OCI-LY1 (cell line): ENCODE results near the gene SUSD3.

Source experiments
- EZH2 ChIP-seq: fragments of 200-600 bp; sonication (generic), shearing (Covaris generic); IDR thresholded peaks from 2 replicates; pipeline ENCODE4 v1.8.0; 2017; ENCODE audit warnings: borderline replicate concordance, mixed run types, mild to moderate bottlenecking, antibody characterized with exemption, low read length, moderate library complexity, mixed read lengths
- TF ChIP-seq, protein P1 (sequence below): fragments of 200-600 bp; sonication (generic), shearing (Covaris generic); IDR thresholded peaks from 2 replicates; pipeline ENCODE4 v1.5.1; 2017; ENCODE audit warnings: mild to moderate bottlenecking, antibody characterized with exemption, low read length, moderate library complexity, mixed read lengths

DNA sequence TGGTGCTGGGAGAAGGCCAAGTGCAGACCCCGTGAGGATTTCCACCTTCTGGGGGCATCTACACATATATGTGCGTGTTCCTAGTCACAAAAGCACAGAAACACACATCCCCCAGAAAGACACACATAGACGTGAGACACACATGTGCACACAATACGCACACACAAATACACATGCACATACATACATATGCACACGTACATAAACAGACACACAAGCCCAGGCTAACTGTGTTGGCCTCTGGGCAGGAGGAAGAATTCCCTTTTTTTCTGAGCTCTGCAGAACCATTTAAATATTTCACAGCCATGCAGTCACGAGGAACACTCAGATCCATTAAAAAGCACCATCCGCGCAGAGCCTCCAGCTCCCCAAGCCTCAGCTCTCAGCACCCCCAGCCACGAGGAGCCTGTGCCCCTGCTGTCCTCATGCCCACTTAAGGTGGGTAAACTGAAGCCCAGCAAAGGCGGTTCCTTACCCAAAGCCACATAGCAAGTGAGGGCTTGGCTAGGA, 70.3 kb downstream of the SUSD3 start:
- TF ChIP-seq EZH2, result no peak
- TF ChIP-seq, protein P1, sequence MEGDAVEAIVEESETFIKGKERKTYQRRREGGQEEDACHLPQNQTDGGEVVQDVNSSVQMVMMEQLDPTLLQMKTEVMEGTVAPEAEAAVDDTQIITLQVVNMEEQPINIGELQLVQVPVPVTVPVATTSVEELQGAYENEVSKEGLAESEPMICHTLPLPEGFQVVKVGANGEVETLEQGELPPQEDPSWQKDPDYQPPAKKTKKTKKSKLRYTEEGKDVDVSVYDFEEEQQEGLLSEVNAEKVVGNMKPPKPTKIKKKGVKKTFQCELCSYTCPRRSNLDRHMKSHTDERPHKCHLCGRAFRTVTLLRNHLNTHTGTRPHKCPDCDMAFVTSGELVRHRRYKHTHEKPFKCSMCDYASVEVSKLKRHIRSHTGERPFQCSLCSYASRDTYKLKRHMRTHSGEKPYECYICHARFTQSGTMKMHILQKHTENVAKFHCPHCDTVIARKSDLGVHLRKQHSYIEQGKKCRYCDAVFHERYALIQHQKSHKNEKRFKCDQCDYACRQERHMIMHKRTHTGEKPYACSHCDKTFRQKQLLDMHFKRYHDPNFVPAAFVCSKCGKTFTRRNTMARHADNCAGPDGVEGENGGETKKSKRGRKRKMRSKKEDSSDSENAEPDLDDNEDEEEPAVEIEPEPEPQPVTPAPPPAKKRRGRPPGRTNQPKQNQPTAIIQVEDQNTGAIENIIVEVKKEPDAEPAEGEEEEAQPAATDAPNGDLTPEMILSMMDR, result no peak
